ENCODE results near the gene B4GAT1. TPM values are rescaled to one million over a fixed set of nuclear protein-coding genes. Genes with fewer than 3 reads are reported as not detected.

The B4GAT1 gene
- total RNA-seq, 1 experiment from 2014 or later, result 6.7 TPM

DNA sequence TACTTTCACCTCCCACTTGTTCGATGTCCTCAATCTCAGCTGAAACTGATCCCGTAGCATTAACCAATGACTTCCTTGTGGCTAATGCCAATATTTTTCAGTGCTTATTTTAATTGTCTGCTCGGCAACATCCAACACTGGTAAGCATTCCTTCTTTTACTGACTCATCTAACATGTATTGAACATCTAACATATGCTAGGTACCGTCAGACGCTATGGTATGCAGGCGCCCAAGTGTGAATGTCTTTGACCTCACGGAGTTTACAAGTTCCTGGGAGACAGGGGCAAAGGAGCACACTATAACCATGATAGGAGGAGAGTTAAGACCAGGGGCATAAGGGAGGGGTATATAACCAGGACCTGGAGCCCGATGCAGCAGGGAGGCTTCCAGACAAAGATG, 4.3 kb downstream of the B4GAT1 start:
- no peak for DNase-seq (ENCODE audit: unreplicated experiment)
- Mint-ChIP-seq H3K4me1 (ENCODE audit: insufficient read depth, unreplicated experiment) (peaks cover 32% of the 10 kb centered on the region), H3K9me3 (ENCODE audit: unreplicated experiment) (no peaks in the 10 kb centered on the region), H3K4me3 (ENCODE audit: unreplicated experiment) (peak overlapping the region; percentile 93), H3K27me3 (ENCODE audit: insufficient read depth, unreplicated experiment) (no peaks in the 10 kb centered on the region), H3K36me3 (ENCODE audit: insufficient read depth, unreplicated experiment) (peaks cover 41% of the 10 kb centered on the region), H3K27ac (ENCODE audit: low read depth, unreplicated experiment) (peak overlapping the region; percentile 75)
- ChIA-PET CTCF (interaction anchor here (0.9 to 2.8 kb wide), 5 partner anchors 11 to 47 kb away, joined by 3 to 18 read pairs (median 5); no protein-coding TSS in a partner anchor), POLR2A (interaction anchor here (3.6 to 5.6 kb wide), 2 partner anchors 8 to 31 kb away, joined by 32 to 73 read pairs; partner anchors contain the start of gene RIN1)
- BruUV-seq (replicated peaks), result no TSS peak
- no peak for TF ChIP-seq CTCF (IDR thresholded peaks at IDR 0.05; ENCODE audit: unreplicated experiment)
- intact Hi-C loops (cut with micrococcal nuclease), result no loop called here

DNA sequence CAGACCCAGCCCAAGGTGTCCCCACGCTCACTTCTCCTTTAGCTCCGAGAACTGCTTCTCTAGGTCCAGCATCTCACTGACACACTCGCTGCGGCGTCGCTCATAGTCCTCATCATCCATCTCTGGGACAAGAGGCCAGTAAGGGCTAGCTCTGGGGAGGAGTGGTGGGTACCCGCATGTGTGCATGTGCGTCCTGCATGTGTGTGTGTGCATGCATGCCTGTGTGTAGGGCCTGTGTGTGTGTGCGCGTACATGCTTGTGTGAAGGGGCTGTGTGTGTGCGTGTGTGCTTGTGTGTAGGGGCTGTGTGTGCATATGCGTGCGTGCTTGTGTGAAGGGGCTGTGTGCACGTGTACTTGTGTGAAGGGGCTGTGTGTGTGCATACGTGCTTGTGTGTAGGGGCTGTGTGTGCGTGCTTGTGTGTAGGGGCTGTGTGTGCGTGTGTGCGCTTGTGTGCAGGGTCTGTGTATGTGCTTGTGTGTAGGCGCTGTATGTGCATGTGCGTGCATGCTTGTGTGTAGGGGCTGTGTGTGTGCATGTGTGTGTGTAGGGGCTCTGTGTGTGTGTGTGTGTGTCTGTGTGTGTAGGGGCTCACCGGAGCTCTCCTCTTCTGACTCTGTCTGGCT, 5.8 kb downstream of the B4GAT1 start:
- intact Hi-C loops (cut with micrococcal nuclease), result no loop called here
- H3K36me3 Mint-ChIP-seq (ENCODE audit: insufficient read depth, unreplicated experiment), result peaks cover 44% of the 10 kb centered on the region
- no peaks in the 10 kb centered on the region for H3K27me3 Mint-ChIP-seq (ENCODE audit: insufficient read depth, unreplicated experiment)
- no TSS peak for BruUV-seq (replicated peaks)
- no peak for TF ChIP-seq CTCF (IDR thresholded peaks at IDR 0.05; ENCODE audit: unreplicated experiment)
- no peaks in the 10 kb centered on the region for H3K9me3 Mint-ChIP-seq (ENCODE audit: unreplicated experiment)
- H3K27ac Mint-ChIP-seq (ENCODE audit: low read depth, unreplicated experiment), result peak overlapping the region; percentile 33
- ChIA-PET CTCF (interaction anchor here (0.6 to 1.5 kb wide), 3 partner anchors 30 to 45 kb away, joined by 3 to 8 read pairs (median 5); no protein-coding TSS in a partner anchor), POLR2A (no interaction called here)
- no peak for DNase-seq (ENCODE audit: unreplicated experiment)
- H3K4me1 Mint-ChIP-seq (ENCODE audit: insufficient read depth, unreplicated experiment), result peaks cover 46% of the 10 kb centered on the region
- no peak overlapping the region for H3K4me3 Mint-ChIP-seq (ENCODE audit: unreplicated experiment)

DNA sequence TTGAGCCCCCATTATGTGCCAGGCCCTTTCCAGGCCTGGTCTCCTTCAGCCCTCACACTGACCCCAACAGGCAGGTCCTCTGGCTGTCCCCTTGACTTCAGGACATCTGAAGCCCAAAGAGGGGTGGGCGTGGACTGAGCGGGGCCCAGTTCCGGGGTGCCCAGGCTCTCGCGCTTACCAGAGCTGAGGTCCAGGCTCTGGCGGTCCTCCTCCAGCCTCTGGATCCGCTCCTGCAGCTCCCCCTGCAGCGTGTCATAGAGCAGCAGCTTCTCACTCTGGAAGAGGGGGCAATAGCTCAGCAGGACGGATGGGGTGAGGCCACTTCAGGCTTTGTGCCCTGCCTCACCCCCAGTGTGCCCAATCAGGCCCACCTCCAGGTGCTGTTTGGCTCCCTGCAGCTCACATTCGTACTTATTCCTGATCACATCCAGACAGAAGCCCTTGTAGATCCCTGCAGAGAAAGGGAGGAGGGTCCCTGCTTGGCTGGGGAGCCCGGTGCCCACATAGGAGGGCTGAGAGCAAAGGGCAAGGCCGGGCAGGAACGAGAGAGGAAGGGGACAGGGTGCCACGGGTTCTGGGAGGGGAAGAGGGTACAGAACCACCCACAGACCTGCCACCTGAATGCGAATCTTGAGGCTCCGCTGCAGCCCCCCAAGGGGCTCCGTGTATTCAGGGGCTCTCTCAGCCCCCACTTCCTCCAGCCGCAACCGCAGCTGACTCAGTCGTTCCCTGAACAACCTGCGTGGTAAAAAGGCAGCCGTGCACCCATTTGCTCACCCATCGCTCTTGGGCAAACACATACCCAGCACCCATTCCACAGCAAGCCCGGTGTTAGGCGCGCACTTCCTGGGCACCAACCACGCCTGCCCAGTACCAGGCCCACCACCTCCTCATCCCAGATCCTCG, 6.6 kb downstream of the B4GAT1 start:
- H3K27ac Mint-ChIP-seq (ENCODE audit: low read depth, unreplicated experiment), result peak overlapping the region; percentile 57
- BruUV-seq (replicated peaks), result no TSS peak
- intact Hi-C loops (cut with micrococcal nuclease), result no loop called here

More for the DNA sequence above, 6.6 kb downstream of the B4GAT1 start:
- DNase-seq (ENCODE audit: unreplicated experiment), result no peak
- POLR2A ChIA-PET, result no interaction called here
- peaks cover 51% of the 10 kb centered on the region for H3K4me1 Mint-ChIP-seq (ENCODE audit: insufficient read depth, unreplicated experiment)
- H3K4me3 Mint-ChIP-seq (ENCODE audit: unreplicated experiment), result no peak overlapping the region
- no peak for TF ChIP-seq CTCF (IDR thresholded peaks at IDR 0.05; ENCODE audit: unreplicated experiment)
- peaks cover 49% of the 10 kb centered on the region for H3K36me3 Mint-ChIP-seq (ENCODE audit: insufficient read depth, unreplicated experiment)
- H3K27me3 Mint-ChIP-seq (ENCODE audit: insufficient read depth, unreplicated experiment), result no peaks in the 10 kb centered on the region
- CTCF ChIA-PET, result interaction anchor here (0.6 to 2.3 kb wide), 4 partner anchors 15 to 58 kb away, joined by 3 to 7 read pairs (median 3); no protein-coding TSS in a partner anchor
- H3K9me3 Mint-ChIP-seq (ENCODE audit: unreplicated experiment), result no peaks in the 10 kb centered on the region

Data from MCF 10A (cell line).